ENCODE measurements around the gene PTCD1. TPM values are rescaled to one million over a fixed set of nuclear protein-coding genes. Genes with fewer than 3 reads are reported as not detected.

The PTCD1 gene
- total and polyA plus RNA-seq, 2 of the 8 experiments (the other 6 are each of a cell fraction or from before 2014, with no cell fraction given): 7.5 to 7.6 TPM

DNA sequence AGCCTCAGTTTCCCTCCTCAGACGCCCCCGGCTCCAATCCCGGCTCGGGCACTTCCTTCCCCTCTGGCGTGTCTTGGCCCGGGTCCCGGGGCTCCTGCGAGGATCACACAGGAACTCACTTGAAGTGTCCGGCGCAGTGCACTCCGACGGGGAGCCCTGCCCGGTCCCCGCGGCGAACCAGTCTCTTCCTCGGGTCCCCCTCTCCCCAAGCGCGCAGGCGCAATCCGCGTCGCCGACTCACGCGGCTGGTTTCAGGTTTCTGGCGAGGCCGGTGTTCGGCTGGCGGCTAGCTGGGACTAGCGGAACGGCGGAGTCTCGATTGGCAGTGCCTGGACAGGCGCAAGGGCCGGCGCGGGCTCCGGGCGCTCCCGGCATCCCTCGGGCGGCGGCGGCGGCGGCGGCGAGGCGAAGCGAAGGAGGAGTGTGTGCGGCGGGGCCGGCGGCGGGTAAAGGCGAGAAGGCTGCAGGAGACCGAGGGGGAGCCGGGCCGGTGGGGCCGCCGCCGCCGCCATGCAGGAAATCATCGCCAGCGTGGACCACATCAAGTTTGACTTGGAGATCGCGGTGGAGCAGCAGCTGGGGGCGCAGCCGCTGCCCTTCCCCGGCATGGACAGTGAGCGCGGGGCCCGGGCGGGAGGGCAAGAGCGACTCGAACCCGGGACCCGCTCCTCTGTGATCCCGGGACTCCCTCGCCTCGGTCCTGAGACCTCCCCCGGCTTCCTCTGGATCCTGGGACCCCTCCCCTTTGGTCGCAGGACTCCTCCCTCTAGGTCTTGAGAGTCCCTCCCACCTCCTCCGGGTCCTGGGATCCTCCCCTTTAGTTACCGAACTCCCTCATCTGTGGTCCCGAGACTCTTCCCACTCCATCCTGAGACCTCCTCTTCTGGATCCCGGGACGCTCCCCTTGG lies at the start of gene PTCD1, which contains the start of gene CPSF4 (continued):
- peak; percentile 65; the same call in 1 of the 2 replicates for TF ChIP-seq TBP (IDR thresholded peaks at IDR 0.05; ENCODE audit: low read depth, low read length)
- TF ChIP-seq MAFK (IDR thresholded peaks at IDR 0.05; ENCODE audit: low read depth, low read length): no peak
- TF ChIP-seq BCL11A (IDR thresholded peaks at IDR 0.05; ENCODE audit: low read depth in 2 of 2, low read length in 2 of 2): no peak
- TF ChIP-seq TAF1 (IDR thresholded peaks at IDR 0.05; ENCODE audit: low read depth, low read length): peak; percentile 81
- TF ChIP-seq POLR2A (IDR thresholded peaks at IDR 0.05; ENCODE audit: control extremely low read depth in 1 of 2, low read depth in 2 of 2, low read length in 2 of 2): peak in 1 of 2 experiments; percentile 83; a peak in 2 of 3 replicates
- peak; percentile 82; the same call in 1 of the 2 replicates for TF ChIP-seq RBBP5 (IDR thresholded peaks at IDR 0.05; ENCODE audit: borderline replicate concordance, low read depth, low read length)
- peak; percentile 25; the same call in 1 of the 2 replicates for TF ChIP-seq NRF1 (IDR thresholded peaks at IDR 0.05; ENCODE audit: low read depth, low read length)
- TF ChIP-seq CEBPB (IDR thresholded peaks at IDR 0.05; ENCODE audit: low read depth, low read length): no peak
- peak; percentile 13; the same call in 1 of the 2 replicates for TF ChIP-seq SP1 (IDR thresholded peaks at IDR 0.05; ENCODE audit: low read depth, low read length)
- 0 out of 2 replicates have a peak, but pooled peaks have one; percentile 27 for TF ChIP-seq SP4 (IDR thresholded peaks at IDR 0.05; ENCODE audit: low read length)
- no peak for TF ChIP-seq CBX8 (IDR thresholded peaks at IDR 0.05; ENCODE audit: borderline replicate concordance, low read depth, low read length)
- TF ChIP-seq NANOG (IDR thresholded peaks at IDR 0.05; ENCODE audit: insufficient read depth, low read depth, low read length, poor library complexity, severe bottlenecking): no peak
- TF ChIP-seq ASH2L (IDR thresholded peaks at IDR 0.05; ENCODE audit: low read length): peak; percentile 76
- no peak for TF ChIP-seq GABPA (IDR thresholded peaks at IDR 0.05; ENCODE audit: borderline replicate concordance, insufficient read depth, low read length)
- no peak for TF ChIP-seq SIRT6 (IDR thresholded peaks at IDR 0.05; ENCODE audit: low read length)
- TF ChIP-seq, protein P1, sequence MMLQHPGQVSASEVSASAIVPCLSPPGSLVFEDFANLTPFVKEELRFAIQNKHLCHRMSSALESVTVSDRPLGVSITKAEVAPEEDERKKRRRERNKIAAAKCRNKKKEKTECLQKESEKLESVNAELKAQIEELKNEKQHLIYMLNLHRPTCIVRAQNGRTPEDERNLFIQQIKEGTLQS (IDR thresholded peaks at IDR 0.05; ENCODE audit: insufficient read depth, low read depth, low read length): no peak
- no peak for TF ChIP-seq TCF12 (IDR thresholded peaks at IDR 0.05; ENCODE audit: low read depth, low read length)
- TF ChIP-seq EP300 (IDR thresholded peaks at IDR 0.05; ENCODE audit: borderline replicate concordance in 1 of 2, low read depth in 2 of 2, low read length in 2 of 2): peak in 1 of 2 experiments; percentile 49; a peak in 1 of 3 replicates
- TF ChIP-seq RNF2 (IDR thresholded peaks at IDR 0.05; ENCODE audit: borderline replicate concordance, low read depth, low read length, missing control alignments, poor library complexity, severe bottlenecking): no peak
- TF ChIP-seq SUZ12 (IDR thresholded peaks at IDR 0.05; ENCODE audit: low read length): no peak
